DND-41 (cell line): ENCODE results near the gene TBC1D8.

Experiments
- ATAC-seq: fragments of 200-7000 bp; cut with Tn5 transposase; 3 replicates; pipeline ENCODE4 v1.9.1; 2021; ENCODE audit warnings: low read depth; ENCODE audit not compliant: insufficient read depth
- DNase-seq: peaks from one replicate; pipeline ENCODE4 v3.0.0-alpha.2; 2020
- H2AFZ ChIP-seq: 2 replicates; pipeline ENCODE4 v1.6.0; 2012; ENCODE audit warnings: low read depth, low read length
- H3K27ac ChIP-seq: 2 replicates; pipeline ENCODE4 v1.5.1; 2012; ENCODE audit warnings: low read length, inconsistent platforms
- H3K27me3 ChIP-seq: fragments of 200-600 bp; sonication (generic); 2 replicates; pipeline ENCODE4 v1.6.0; 2012; ENCODE audit warnings: low read length, mild to moderate bottlenecking, inconsistent platforms; ENCODE audit not compliant: insufficient read depth, poor library complexity
- H3K36me3 ChIP-seq: 2 replicates; pipeline ENCODE4 v1.5.1; 2012; ENCODE audit warnings: low read length, inconsistent platforms; ENCODE audit not compliant: insufficient read depth
- H3K4me1 ChIP-seq: 2 replicates; pipeline ENCODE4 v1.5.1; 2012; ENCODE audit warnings: mild to moderate bottlenecking, low read length; ENCODE audit not compliant: insufficient read depth
- H3K4me2 ChIP-seq: 2 replicates; pipeline ENCODE4 v1.6.0; 2012; ENCODE audit warnings: mild to moderate bottlenecking, moderate library complexity, low read length, inconsistent platforms; ENCODE audit not compliant: insufficient read depth
- H3K4me3 ChIP-seq, 2 experiments: fragments of 200-600 bp in 1 of 2; shearing (Covaris generic) in 1 of 2; 2 replicates each; pipeline ENCODE4 v1.5.1; 2012 to 2016; ENCODE audit warnings: inconsistent platforms in 2 of 2, low read length in 2 of 2, mild to moderate bottlenecking in 2 of 2, low read depth in 1 of 2, moderate library complexity in 1 of 2
- H3K79me2 ChIP-seq: 2 replicates; pipeline ENCODE4 v1.6.0; 2012; ENCODE audit warnings: low read length, inconsistent platforms; ENCODE audit not compliant: insufficient read depth
- H3K9ac ChIP-seq: 2 replicates; pipeline ENCODE4 v1.6.0; 2012; ENCODE audit warnings: low read depth, mild to moderate bottlenecking, inconsistent platforms, low read length, moderate library complexity
- H3K9me3 ChIP-seq: 2 replicates; pipeline ENCODE4 v1.5.1; 2012; ENCODE audit warnings: low read length, moderate library complexity, mild to moderate bottlenecking, inconsistent platforms; ENCODE audit not compliant: insufficient read depth, severe bottlenecking
- H4K20me1 ChIP-seq: 2 replicates; pipeline ENCODE4 v1.6.0; 2012; ENCODE audit warnings: low read length; ENCODE audit not compliant: insufficient read depth
- EZH2 ChIP-seq: IDR thresholded peaks from 3 replicates; pipeline ENCODE4 v1.6.1; 2012; ENCODE audit warnings: borderline replicate concordance, low read depth, mild to moderate bottlenecking, moderate library complexity, low read length, inconsistent platforms; ENCODE audit not compliant: severe bottlenecking
- TF ChIP-seq, protein P1 (sequence below): IDR thresholded peaks from 2 replicates; pipeline ENCODE4 v1.5.1; 2012; ENCODE audit warnings: borderline replicate concordance, low read length, moderate library complexity, mild to moderate bottlenecking; ENCODE audit not compliant: poor library complexity, severe bottlenecking; ENCODE audit errors: extremely low read depth

Gene TBC1D8

DNA sequence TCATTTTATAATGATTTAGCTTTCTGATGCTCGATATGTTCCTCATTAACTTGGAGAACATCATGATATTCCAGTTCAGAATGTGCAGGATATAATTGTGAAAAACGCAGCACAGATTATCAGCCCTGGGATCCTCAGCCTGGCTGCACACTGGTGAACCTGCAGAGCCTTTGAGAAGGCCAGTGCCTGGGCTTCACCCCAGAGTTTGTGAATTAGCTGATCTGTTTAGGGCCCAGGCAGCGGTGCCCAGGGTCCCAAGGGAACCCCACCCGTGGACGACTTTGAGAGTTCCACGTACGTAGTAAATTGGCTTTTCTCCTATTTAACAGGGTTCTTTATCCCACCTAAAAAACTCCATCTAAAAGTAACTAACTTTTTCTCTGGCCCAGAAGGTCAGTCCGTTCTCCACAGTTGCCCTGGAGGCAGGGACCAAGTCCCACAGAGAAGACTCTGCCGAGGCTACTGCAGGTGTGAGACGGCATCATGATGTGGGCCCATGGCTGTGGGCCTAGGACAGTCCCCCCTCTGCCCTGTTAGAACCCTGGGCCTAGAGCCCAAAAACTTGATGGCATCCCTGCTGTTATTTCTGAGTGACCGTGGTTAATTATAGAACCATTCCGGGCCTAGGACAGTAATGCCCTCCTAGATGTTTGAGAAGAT is 188.7 kb downstream of the TBC1D8 start:
- Histone ChIP-seq H3K4me2 (no peak overlapping the region), H3K79me2 (no peaks in the 10 kb centered on the region), H3K36me3 (no peaks in the 10 kb centered on the region), H3K9me3 (no peaks in the 10 kb centered on the region), H4K20me1 (no peaks in the 10 kb centered on the region), H3K27ac (no peak overlapping the region), H3K27me3 (no peaks in the 10 kb centered on the region), H3K9ac (no peak overlapping the region), H3K4me1 (no peaks in the 10 kb centered on the region), H2AFZ (no peak overlapping the region), H3K4me3 (no peak overlapping the region)
- no peak for TF ChIP-seq EZH2
- TF ChIP-seq, protein P1, sequence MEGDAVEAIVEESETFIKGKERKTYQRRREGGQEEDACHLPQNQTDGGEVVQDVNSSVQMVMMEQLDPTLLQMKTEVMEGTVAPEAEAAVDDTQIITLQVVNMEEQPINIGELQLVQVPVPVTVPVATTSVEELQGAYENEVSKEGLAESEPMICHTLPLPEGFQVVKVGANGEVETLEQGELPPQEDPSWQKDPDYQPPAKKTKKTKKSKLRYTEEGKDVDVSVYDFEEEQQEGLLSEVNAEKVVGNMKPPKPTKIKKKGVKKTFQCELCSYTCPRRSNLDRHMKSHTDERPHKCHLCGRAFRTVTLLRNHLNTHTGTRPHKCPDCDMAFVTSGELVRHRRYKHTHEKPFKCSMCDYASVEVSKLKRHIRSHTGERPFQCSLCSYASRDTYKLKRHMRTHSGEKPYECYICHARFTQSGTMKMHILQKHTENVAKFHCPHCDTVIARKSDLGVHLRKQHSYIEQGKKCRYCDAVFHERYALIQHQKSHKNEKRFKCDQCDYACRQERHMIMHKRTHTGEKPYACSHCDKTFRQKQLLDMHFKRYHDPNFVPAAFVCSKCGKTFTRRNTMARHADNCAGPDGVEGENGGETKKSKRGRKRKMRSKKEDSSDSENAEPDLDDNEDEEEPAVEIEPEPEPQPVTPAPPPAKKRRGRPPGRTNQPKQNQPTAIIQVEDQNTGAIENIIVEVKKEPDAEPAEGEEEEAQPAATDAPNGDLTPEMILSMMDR = no peak
- no peak for DNase-seq
- ATAC-seq = no peak

DNA sequence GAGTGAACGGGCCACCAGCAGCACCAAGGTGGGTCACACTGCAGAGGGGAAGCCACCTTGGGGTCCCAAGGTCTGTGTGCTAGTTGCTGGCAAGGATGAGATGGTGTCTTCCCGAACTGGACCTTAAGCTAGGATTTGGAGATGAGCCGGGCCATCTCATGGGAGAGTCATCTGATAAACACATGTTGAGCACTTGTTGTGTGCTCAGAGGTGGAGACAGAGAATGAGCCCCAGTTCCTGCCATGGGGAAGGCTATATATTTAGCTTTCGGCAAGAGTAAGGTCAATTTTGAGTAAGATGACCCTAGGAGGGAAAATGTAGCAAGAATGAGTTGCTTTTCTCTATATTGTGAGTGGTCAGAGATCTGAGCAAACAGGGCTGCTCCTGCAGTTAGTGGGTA is 190.5 kb downstream of the TBC1D8 start:
- no peak for TF ChIP-seq EZH2
- TF ChIP-seq, protein P1 = no peak

DNA sequence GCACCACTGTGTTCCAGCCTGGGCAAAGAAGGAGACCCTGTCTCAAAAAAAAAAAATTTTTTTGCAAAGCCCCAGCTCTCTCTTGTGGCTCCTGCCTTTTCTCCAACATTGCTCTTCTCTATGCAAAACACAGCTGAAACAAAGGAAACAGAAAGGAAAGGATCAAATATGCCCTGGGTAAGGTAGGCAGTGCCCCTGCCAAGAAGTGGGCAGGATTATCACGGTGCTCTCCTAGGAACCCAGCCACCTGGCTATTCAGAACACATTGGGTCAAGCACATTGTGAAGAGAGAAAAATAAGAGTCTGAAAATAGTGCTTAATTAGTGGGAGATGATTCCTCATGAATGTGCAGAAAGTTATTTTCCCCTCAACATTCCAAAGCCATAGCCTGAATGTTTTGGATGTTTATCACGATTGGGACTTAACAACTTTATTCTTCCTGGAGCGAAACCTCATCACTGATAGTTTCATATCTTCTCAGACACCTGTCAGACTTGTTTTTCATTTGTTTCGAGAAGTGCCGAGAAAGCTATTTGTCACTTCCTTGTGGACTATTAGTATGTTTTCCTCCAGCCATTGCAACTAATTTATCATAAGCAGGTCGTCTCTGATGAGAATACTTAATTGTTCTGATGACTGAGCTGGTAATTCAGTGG is 191.8 kb downstream of the TBC1D8 start:
- H3K27ac ChIP-seq = no peak overlapping the region
- no peak overlapping the region for H3K4me2 ChIP-seq
- ATAC-seq (no peak), DNase-seq (no peak)
- H3K79me2 ChIP-seq = no peaks in the 10 kb centered on the region
- H3K4me1 ChIP-seq = no peaks in the 10 kb centered on the region
- H2AFZ ChIP-seq = no peak overlapping the region
- no peaks in the 10 kb centered on the region for H3K27me3 ChIP-seq
- no peaks in the 10 kb centered on the region for H3K9me3 ChIP-seq
- H3K9ac ChIP-seq = no peak overlapping the region
- no peak overlapping the region for H3K4me3 ChIP-seq
- no peaks in the 10 kb centered on the region for H3K36me3 ChIP-seq
- TF ChIP-seq, protein P1 = no peak
- TF ChIP-seq EZH2 = no peak
- H4K20me1 ChIP-seq = no peaks in the 10 kb centered on the region

More for the DNA sequence above, 190.5 kb downstream of the TBC1D8 start:
- H3K4me3 ChIP-seq = no peak overlapping the region
- H4K20me1 ChIP-seq = no peaks in the 10 kb centered on the region
- H3K79me2 ChIP-seq = no peaks in the 10 kb centered on the region
- H2AFZ ChIP-seq = no peak overlapping the region
- H3K27me3 ChIP-seq = no peaks in the 10 kb centered on the region
- H3K4me1 ChIP-seq = no peaks in the 10 kb centered on the region
- no peak overlapping the region for H3K27ac ChIP-seq
- ATAC-seq = no peak
- no peak for DNase-seq
- H3K4me2 ChIP-seq = no peak overlapping the region
- H3K9me3 ChIP-seq = no peaks in the 10 kb centered on the region
- no peak overlapping the region for H3K9ac ChIP-seq
- H3K36me3 ChIP-seq = no peaks in the 10 kb centered on the region
